Measurements from ENCODE around the gene PFN3. TPM values are rescaled to one million over a fixed set of nuclear protein-coding genes. Genes with fewer than 3 reads are reported as not detected.

Gene PFN3
- total and polyA plus RNA-seq, 2 donors: not detected

DNA sequence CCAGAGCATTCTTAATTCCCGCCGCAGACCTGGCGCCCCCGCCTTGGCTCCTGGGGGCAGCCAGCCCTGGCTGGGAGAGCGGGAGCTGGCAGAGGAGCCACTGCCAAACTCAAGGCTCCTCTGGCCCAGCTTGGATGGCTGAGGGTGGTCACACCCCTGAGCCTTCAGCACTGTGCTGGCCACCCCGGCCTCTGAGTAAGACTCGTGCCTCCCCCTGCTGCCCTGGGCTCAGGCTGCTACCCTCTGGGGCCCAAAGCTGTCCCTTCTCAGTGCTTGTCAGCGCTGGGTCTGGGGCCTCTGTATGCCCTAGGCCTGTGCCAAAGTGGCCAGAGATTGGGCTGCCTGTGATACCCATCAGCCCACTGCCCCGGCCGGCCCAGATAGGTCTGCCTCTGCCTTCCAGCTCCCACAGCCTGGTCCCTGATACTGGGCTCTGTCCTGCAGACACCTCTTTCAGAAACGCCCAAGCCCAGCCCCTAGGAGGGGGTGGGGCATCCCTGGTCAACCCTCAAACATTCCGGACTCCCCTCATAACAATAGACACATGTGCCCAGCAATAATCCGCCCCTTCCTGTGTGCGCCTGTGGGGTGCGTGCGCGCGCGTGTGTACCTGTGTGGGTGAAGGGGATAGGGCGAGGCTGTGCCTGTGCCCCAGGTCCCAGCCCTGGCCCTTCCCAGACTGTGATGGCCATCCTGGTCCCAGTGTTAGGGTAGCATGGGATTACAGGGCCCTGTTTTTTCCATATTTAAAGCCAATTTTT is 41.8 kb upstream of the PFN3 start:
- 87% methylated on average over 20 of the region's 20 CpGs for WGBS
- H3K4me1 ChIP-seq (ENCODE audit: insufficient read depth): no peaks in the 10 kb centered on the region
- H3K27ac ChIP-seq (ENCODE audit: low read depth): no peak overlapping the region
- no peaks in the 10 kb centered on the region for H3K36me3 ChIP-seq (ENCODE audit: insufficient read depth)
- no peak overlapping the region for H3K4me3 ChIP-seq (ENCODE audit: low read depth, low read length)
- no peak for DNase-seq (ENCODE audit: extremely low spot score)

GRCh38 chr5:177440990-177441780 is 40.7 kb upstream of the PFN3 start:
- WGBS: 90% methylated on average over 26 of the region's 26 CpGs
- Histone ChIP-seq H3K4me1 (ENCODE audit: insufficient read depth) (no peaks in the 10 kb centered on the region), H3K4me3 (ENCODE audit: low read depth, low read length) (no peak overlapping the region), H3K36me3 (ENCODE audit: insufficient read depth) (no peaks in the 10 kb centered on the region), H3K27ac (ENCODE audit: low read depth) (no peak overlapping the region)
- no peak for DNase-seq (ENCODE audit: extremely low spot score)

- H3K36me3 ChIP-seq (ENCODE audit: insufficient read depth): no peaks in the 10 kb centered on the region
- WGBS: 90% methylated on average over 24 of the region's 24 CpGs
- no peak overlapping the region for H3K27ac ChIP-seq (ENCODE audit: low read depth)
- H3K4me3 ChIP-seq (ENCODE audit: low read depth, low read length): no peak overlapping the region
- no peaks in the 10 kb centered on the region for H3K4me1 ChIP-seq (ENCODE audit: insufficient read depth)
- no peak for DNase-seq (ENCODE audit: extremely low spot score)
Measured at GRCh38 chr5:177440211-177440989, 39.9 kb upstream of the PFN3 start.

DNA sequence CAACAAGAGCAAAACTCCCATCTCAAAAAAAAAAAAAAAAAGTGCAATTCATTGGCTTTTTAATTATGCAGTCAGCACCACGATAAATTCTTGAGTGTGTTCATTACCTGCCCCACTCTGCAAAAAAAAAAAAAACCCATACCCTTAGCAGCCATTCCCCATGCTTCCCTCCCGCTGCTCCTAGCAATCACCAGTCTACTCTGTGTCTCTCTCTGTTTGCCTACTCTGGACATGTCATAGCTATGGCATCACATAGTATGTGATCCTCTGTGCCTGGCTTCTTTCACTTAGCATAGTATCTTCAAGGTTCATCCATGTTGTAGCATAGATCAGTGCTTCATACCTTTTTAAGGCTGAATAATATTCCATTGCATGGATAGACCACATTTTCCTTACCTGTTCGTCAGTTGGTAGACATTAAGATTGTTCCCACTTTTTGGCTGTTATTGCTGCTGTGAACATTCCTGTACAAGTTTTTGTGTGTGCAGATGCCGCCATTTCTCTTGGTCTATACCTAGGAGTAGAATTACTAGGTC is 39.1 kb upstream of the PFN3 start:
- Histone ChIP-seq H3K4me1 (ENCODE audit: insufficient read depth) (no peaks in the 10 kb centered on the region), H3K27ac (ENCODE audit: low read depth) (no peak overlapping the region), H3K36me3 (ENCODE audit: insufficient read depth) (no peaks in the 10 kb centered on the region), H3K4me3 (ENCODE audit: low read depth, low read length) (no peak overlapping the region)
- 95% methylated on average over 4 of the region's 4 CpGs for WGBS
- DNase-seq (ENCODE audit: extremely low spot score): no peak

GRCh38 chr5:177438468-177438867 is 38.0 kb upstream of the PFN3 start:
- no peaks in the 10 kb centered on the region for H3K4me1 ChIP-seq (ENCODE audit: insufficient read depth)
- no peak overlapping the region for H3K27ac ChIP-seq (ENCODE audit: low read depth)
- 92% methylated on average over 10 of the region's 10 CpGs for WGBS
- no peaks in the 10 kb centered on the region for H3K36me3 ChIP-seq (ENCODE audit: insufficient read depth)
- no peak overlapping the region for H3K4me3 ChIP-seq (ENCODE audit: low read depth, low read length)
- no peak for DNase-seq (ENCODE audit: extremely low spot score)

- 71% methylated on average over 4 of the region's 4 CpGs for WGBS
Measured at GRCh38 chr5:177437623-177438022, 37.2 kb upstream of the PFN3 start.

DNA sequence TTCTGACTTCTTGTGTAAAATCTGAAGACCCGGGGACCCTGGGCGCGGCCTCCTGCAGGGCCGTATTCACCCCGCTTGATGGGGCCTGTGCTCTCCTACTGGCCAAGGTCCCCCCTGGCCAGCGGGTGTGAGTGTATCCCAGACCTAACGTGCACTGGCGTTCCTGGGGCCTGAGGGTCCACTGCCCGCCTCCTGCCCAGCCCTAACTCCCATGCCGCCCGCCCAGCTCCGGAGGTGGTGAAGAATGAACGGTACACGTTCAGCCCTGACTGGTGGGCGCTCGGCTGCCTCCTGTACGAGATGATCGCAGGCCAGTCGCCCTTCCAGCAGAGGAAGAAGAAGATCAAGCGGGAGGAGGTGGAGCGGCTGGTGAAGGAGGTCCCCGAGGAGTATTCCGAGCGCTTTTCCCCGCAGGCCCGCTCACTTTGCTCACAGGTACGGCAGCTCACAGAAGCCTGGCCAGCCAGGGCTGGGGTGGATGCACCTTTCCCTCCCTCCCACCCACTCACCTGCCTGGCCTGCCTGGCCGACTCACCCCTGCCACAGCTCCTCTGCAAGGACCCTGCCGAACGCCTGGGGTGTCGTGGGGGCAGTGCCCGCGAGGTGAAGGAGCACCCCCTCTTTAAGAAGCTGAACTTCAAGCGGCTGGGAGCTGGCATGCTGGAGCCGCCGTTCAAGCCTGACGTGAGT is 35.5 kb upstream of the PFN3 start:
- WGBS: 94% methylated on average over 37 of the region's 37 CpGs
- Histone ChIP-seq H3K36me3 (ENCODE audit: insufficient read depth) (peaks cover 3% of the 10 kb centered on the region), H3K4me3 (ENCODE audit: low read depth, low read length) (no peak overlapping the region), H3K27ac (ENCODE audit: low read depth) (no peak overlapping the region), H3K4me1 (ENCODE audit: insufficient read depth) (peaks cover 2% of the 10 kb centered on the region)
- DNase-seq (ENCODE audit: extremely low spot score): no peak

More at GRCh38 chr5:177437623-177438022, 37.2 kb upstream of the PFN3 start:
- Histone ChIP-seq H3K36me3 (ENCODE audit: insufficient read depth) (peaks cover 3% of the 10 kb centered on the region), H3K27ac (ENCODE audit: low read depth) (no peak overlapping the region), H3K4me1 (ENCODE audit: insufficient read depth) (no peaks in the 10 kb centered on the region), H3K4me3 (ENCODE audit: low read depth, low read length) (no peak overlapping the region)
- no peak for DNase-seq (ENCODE audit: extremely low spot score)

- peaks cover 3% of the 10 kb centered on the region for H3K36me3 ChIP-seq (ENCODE audit: insufficient read depth)
- no peak overlapping the region for H3K4me3 ChIP-seq (ENCODE audit: low read depth, low read length)
- DNase-seq (ENCODE audit: extremely low spot score): no peak
- 93% methylated on average over 20 of the region's 20 CpGs for WGBS
- H3K27ac ChIP-seq (ENCODE audit: low read depth): no peak overlapping the region
- peaks cover 2% of the 10 kb centered on the region for H3K4me1 ChIP-seq (ENCODE audit: insufficient read depth)
Measured at GRCh38 chr5:177434942-177435738, 34.7 kb upstream of the PFN3 start.

DNA sequence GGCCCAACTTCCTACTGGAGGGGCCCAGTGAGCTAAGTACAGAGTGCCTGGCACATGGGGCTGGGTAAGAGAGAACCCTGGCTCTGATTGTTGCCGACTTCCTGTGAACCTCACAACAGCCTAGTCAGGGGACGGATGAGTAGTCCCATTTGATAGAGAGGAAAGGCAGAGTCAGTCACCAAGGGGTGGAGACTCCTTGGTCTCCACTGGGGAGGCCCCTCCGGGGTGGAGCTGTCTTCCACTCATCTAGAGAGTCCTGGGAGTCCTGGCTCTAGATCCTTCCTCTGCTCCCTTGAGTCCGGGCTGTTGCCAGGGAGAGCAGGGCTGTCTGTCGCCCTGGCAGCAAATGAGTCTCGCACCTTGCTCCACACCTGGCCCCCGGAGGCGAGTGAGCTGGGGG is 34.0 kb upstream of the PFN3 start:
- Histone ChIP-seq H3K4me3 (ENCODE audit: low read depth, low read length) (no peak overlapping the region), H3K27ac (ENCODE audit: low read depth) (no peak overlapping the region), H3K36me3 (ENCODE audit: insufficient read depth) (peaks cover 3% of the 10 kb centered on the region), H3K4me1 (ENCODE audit: insufficient read depth) (peaks cover 2% of the 10 kb centered on the region)
- no peak for DNase-seq (ENCODE audit: extremely low spot score)
- 91% methylated on average over 8 of the region's 8 CpGs for WGBS

DNA sequence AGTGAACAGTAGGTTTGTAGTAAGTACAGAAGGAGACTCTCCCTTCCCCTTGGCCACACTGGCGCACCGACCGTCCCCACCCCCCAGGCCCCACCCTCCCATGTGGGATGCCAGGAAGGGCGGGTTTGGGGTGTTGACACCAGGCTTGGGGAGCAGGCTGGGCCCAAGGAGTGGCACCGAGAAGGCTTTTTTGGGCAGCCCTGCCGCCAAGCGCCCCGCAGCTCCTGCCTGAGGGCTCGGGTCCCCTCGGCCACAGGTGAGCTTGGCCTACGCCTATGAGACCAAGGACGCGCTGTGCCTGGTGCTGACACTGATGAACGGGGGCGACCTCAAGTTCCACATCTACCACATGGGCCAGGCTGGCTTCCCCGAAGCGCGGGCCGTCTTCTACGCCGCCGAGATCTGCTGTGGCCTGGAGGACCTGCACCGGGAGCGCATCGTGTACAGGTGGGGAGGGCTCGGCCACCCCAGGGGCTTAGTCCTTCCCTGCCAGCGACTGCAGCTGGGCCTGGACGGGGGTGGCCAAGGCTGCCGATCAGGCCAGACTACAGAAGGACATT is 33.3 kb upstream of the PFN3 start:
- DNase-seq (ENCODE audit: extremely low spot score): no peak
- Histone ChIP-seq H3K4me3 (ENCODE audit: low read depth, low read length) (no peak overlapping the region), H3K36me3 (ENCODE audit: insufficient read depth) (peaks cover 3% of the 10 kb centered on the region), H3K27ac (ENCODE audit: low read depth) (no peak overlapping the region), H3K4me1 (ENCODE audit: insufficient read depth) (peaks cover 2% of the 10 kb centered on the region)
- WGBS: 93% methylated on average over 29 of the region's 29 CpGs

DNA sequence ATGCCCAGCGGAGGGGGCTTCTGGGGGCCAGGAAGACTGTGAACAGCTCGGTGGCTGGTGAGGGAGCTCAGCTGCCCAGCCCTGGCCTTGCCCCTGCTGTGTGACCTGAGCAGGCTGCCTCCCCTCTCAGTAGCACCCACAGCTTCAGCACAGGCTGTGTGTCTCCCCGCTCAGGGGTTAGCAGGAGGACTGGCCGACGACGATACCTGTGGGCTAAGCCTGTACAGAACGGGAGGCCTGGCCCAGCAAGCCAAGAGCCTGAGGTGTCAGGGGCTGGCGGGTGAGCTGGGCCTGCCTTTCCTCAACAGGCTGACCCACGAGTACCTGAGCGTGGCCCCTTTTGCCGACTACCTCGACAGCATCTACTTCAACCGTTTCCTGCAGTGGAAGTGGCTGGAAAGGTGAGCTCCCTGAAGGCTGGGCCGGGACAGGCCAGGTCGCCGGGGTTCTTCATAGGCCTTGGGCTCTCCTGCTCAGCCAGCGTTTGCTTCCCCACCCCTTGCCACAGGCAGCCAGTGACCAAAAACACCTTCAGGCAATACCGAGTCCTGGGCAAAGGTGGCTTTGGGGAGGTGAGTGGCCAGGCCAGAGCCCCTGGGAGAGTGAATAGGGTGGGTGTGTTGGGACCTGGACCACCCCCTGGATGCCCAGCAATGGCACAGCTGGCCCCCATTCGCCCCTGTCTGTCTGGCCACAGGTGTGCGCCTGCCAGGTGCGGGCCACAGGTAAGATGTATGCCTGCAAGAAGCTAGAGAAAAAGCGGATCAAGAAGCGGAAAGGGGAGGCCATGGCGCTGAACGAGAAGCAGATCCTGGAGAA is 32.6 kb upstream of the PFN3 start:
- Histone ChIP-seq H3K4me1 (ENCODE audit: insufficient read depth) (peaks cover 2% of the 10 kb centered on the region), H3K27ac (ENCODE audit: low read depth) (no peak overlapping the region), H3K36me3 (ENCODE audit: insufficient read depth) (peaks cover 3% of the 10 kb centered on the region), H3K4me3 (ENCODE audit: low read depth, low read length) (no peak overlapping the region)
- DNase-seq (ENCODE audit: extremely low spot score): no peak
- WGBS: 93% methylated on average over 25 of the region's 25 CpGs

All from urinary bladder (tissue), 4 donors.